IMR-90 (cell line): ENCODE results near the gene NEK9. TPM values are rescaled to one million over a fixed set of nuclear protein-coding genes. Genes with fewer than 3 reads are reported as not detected.

ENCODE experiments used
- ATAC-seq: fragments of 200-7000 bp; cut with Tn5 transposase; 2 replicates; pipeline ENCODE4 v1.9.1; 2020; ENCODE audit warnings: low read depth, mild to moderate bottlenecking, moderate library complexity
- BruUV-seq: library from RNA; stranded (reverse); fragments of 400-500 nt; replicated peaks from 2 replicates; lab custom pipeline; 2021; lab: Mats Ljungman, UMichigan
- CTCF ChIA-PET: fragments of 300-600 bp; formaldehyde crosslinking; extraction: SDS; loops from one replicate; lab custom pipeline; 2021; ENCODE audit warnings: antibody characterized with exemption; lab: Yijun Ruan, JAX
- POLR2A ChIA-PET: fragments of 300-600 bp; sonication (Branson Sonifier 250); formaldehyde crosslinking; loops from one replicate; lab custom pipeline; 2022; ENCODE audit warnings: antibody characterized with exemption; ENCODE audit not compliant: unreplicated experiment; lab: Charles Lee
- DNase-seq: peaks from one replicate; pipeline ENCODE4 v3.0.0; 2013
- H2AFZ ChIP-seq: replicated peaks from 2 replicates; pipeline ENCODE3; 2013; ENCODE audit warnings: low read length, mild to moderate bottlenecking; ENCODE audit not compliant: poor library complexity
- H2AK5ac ChIP-seq: 2 replicates; pipeline ENCODE4 v1.6.1; 2013; ENCODE audit warnings: low read depth, low read length, inconsistent platforms
- H2AK9ac ChIP-seq: replicated peaks from 2 replicates; pipeline ENCODE3; 2013; ENCODE audit warnings: mild to moderate bottlenecking, low read depth, low read length, moderate library complexity; ENCODE audit not compliant: poor library complexity
- H2BK120ac ChIP-seq: 2 replicates; pipeline ENCODE4 v1.6.1; 2013; ENCODE audit warnings: low read depth, low read length, inconsistent platforms
- H2BK15ac ChIP-seq: 3 replicates; pipeline ENCODE4 v1.6.1; 2013; ENCODE audit warnings: low read depth, low read length, inconsistent platforms
- H2BK20ac ChIP-seq: 2 replicates; pipeline ENCODE4 v1.6.1; 2013; ENCODE audit warnings: low read depth, mild to moderate bottlenecking, inconsistent platforms, low read length, moderate library complexity
- H2BK5ac ChIP-seq: 2 replicates; pipeline ENCODE4 v1.6.1; 2013; ENCODE audit warnings: mild to moderate bottlenecking, low read depth, low read length, inconsistent platforms; ENCODE audit not compliant: poor library complexity, severe bottlenecking
- H3K14ac ChIP-seq: replicated peaks from 2 replicates; pipeline ENCODE4 v1.6.1; 2013; ENCODE audit warnings: low read depth, low read length, inconsistent platforms
- H3K18ac ChIP-seq: 2 replicates; pipeline ENCODE4 v1.6.1; 2013; ENCODE audit warnings: low read depth, low read length, control low read depth
- H3K23ac ChIP-seq: 2 replicates; pipeline ENCODE4 v1.6.1; 2013; ENCODE audit warnings: low read depth, low read length, inconsistent platforms
- H3K27ac ChIP-seq: 2 replicates; pipeline ENCODE4 v1.5.1; 2013; ENCODE audit warnings: mild to moderate bottlenecking, control low read depth, low read length; ENCODE audit not compliant: insufficient read depth
- H3K27me3 ChIP-seq: 2 replicates; pipeline ENCODE4 v1.6.1; 2013; ENCODE audit warnings: low read length; ENCODE audit not compliant: control insufficient read depth, insufficient read depth
- H3K36me3 ChIP-seq: 2 replicates; pipeline ENCODE4 v1.6.1; 2013; ENCODE audit warnings: low read length, mixed read lengths; ENCODE audit not compliant: control insufficient read depth, insufficient read depth
- H3K4ac ChIP-seq: 2 replicates; pipeline ENCODE4 v1.6.1; 2013; ENCODE audit warnings: low read depth, low read length, inconsistent platforms
- H3K4me1 ChIP-seq: 2 replicates; pipeline ENCODE4 v1.6.1; 2013; ENCODE audit warnings: low read length, mixed read lengths; ENCODE audit not compliant: control insufficient read depth, insufficient read depth
- H3K4me2 ChIP-seq: 2 replicates; pipeline ENCODE4 v1.6.1; 2013; ENCODE audit warnings: low read depth, mild to moderate bottlenecking, control low read depth, low read length, moderate library complexity
- H3K4me3 ChIP-seq: 2 replicates; pipeline ENCODE4 v1.5.1; 2013; ENCODE audit warnings: low read depth, mild to moderate bottlenecking, control low read depth, low read length, moderate library complexity; ENCODE audit not compliant: insufficient read depth
- H3K56ac ChIP-seq: 2 replicates; pipeline ENCODE4 v1.6.1; 2013; ENCODE audit warnings: low read length, inconsistent platforms; ENCODE audit not compliant: insufficient read depth; ENCODE audit errors: extremely low read depth
- H3K79me1 ChIP-seq, 2 experiments: 2 replicates each; pipeline ENCODE4 v1.6.1; 2013; ENCODE audit warnings: low read length in 2 of 2, inconsistent platforms in 1 of 2, low read depth in 1 of 2
- H3K9ac ChIP-seq: 2 replicates; pipeline ENCODE4 v1.6.1; 2013; ENCODE audit warnings: low read depth, low read length, control low read depth
- H3K9me1 ChIP-seq: 2 replicates; pipeline ENCODE4 v1.6.1; 2013; ENCODE audit warnings: low read length, inconsistent platforms; ENCODE audit not compliant: insufficient read depth
- H3K9me3 ChIP-seq: 2 replicates; pipeline ENCODE4 v1.6.1; 2013; ENCODE audit warnings: low read length; ENCODE audit not compliant: control insufficient read depth, insufficient read depth
- H4K20me1 ChIP-seq: 2 replicates; pipeline ENCODE4 v1.6.1; 2013; ENCODE audit warnings: low read length, inconsistent platforms; ENCODE audit not compliant: insufficient read depth
- H4K5ac ChIP-seq: 2 replicates; pipeline ENCODE4 v1.6.1; 2013; ENCODE audit warnings: mild to moderate bottlenecking, low read depth, low read length, control low read depth
- H4K8ac ChIP-seq, 2 experiments: 2 replicates each; pipeline ENCODE4 v1.6.1; 2013; ENCODE audit warnings: low read depth in 2 of 2, low read length in 2 of 2, control low read depth in 1 of 2, inconsistent platforms in 1 of 2
- H4K91ac ChIP-seq: 2 replicates; pipeline ENCODE4 v1.6.1; 2013; ENCODE audit warnings: low read depth, low read length, inconsistent platforms; ENCODE audit not compliant: insufficient read depth
- BHLHE40 ChIP-seq: fragments of 150-350 bp; IDR thresholded peaks from 2 replicates; pipeline ENCODE4 v1.6.1; 2016; ENCODE audit warnings: mild to moderate bottlenecking, low read depth, low read length
- CEBPB ChIP-seq: IDR thresholded peaks from 2 replicates; pipeline ENCODE4 v1.6.1; 2012; ENCODE audit warnings: low read depth, low read length, improper control_type of control experiment
- CHD1 ChIP-seq: IDR thresholded peaks from 2 replicates; pipeline ENCODE4 v1.6.1; 2012; ENCODE audit warnings: low read depth, low read length, improper control_type of control experiment
- MAFK ChIP-seq: IDR thresholded peaks from 2 replicates; pipeline ENCODE4 v1.6.1; 2012; ENCODE audit warnings: low read depth, low read length, improper control_type of control experiment
- RFX5 ChIP-seq: IDR thresholded peaks from 2 replicates; pipeline ENCODE4 v1.8.0; 2012; ENCODE audit warnings: low read depth, mild to moderate bottlenecking, low read length, moderate library complexity
- SMC3 ChIP-seq: fragments of 150-350 bp; IDR thresholded peaks from 2 replicates; pipeline ENCODE4 v1.6.1; 2016; ENCODE audit warnings: low read depth, mild to moderate bottlenecking, antibody characterized with exemption, low read length, moderate library complexity
- USF2 ChIP-seq: fragments of 150-350 bp; IDR thresholded peaks from 2 replicates; pipeline ENCODE4 v1.6.1; 2017; ENCODE audit warnings: mild to moderate bottlenecking, antibody characterized with exemption, low read length, low read depth
- WGBS, 2 experiments: methylation state at CpG; one replicate each; pipeline versions ENCODE4 v1.1.5 to v1.1.7; 2013; ENCODE audit warnings: missing lambda C conversion rate in 2 of 2; ENCODE audit not compliant: insufficient read length in 1 of 2; ENCODE audit errors: extremely low coverage in 2 of 2; 5-methylcytosine and 5-hydroxymethylcytosine counted together
- dilution Hi-C: fragments of 300-500 bp; cut with HindIII; formaldehyde crosslinking; loops from one replicate; pipeline ENCODE4 v1.14.3; 2018; ENCODE audit warnings: low sequenced_read_pairs; ENCODE audit not compliant: unreplicated experiment
- in situ Hi-C: fragments of 300-500 bp; cut with MboI; formaldehyde crosslinking; loops from 3 replicates; pipeline ENCODE4 v1.14.3; 2019; ENCODE audit warnings: low sequenced_read_pairs, inconsistent platforms, mixed read lengths
- intact Hi-C: fragments of 100-400 bp; cut with micrococcal nuclease; formaldehyde crosslinking; loops from 2 replicates; pipeline ENCODE4 v1.10.0; 2022
- polyA plus RNA-seq, 3 experiments: library from polyadenylated mRNA; depleted of rRNA; stranded (reverse); fragments of >200 nt; gene quantifications; 2 replicates each; pipeline ENCODE4 v1.2.3, GENCODE V29; 2012; ENCODE audit warnings: low replicate concordance in 1 of 3
- total RNA-seq: library from RNA; depleted of rRNA; stranded (reverse); fragments of >200 nt; gene quantifications from 2 replicates; pipeline ENCODE4 v1.2.3, GENCODE V29; 2012

The NEK9 gene
- total and polyA plus RNA-seq, 2 of the 4 experiments (the other 2 are of a cell fraction) = 22.9 to 23.2 TPM

GRCh38 chr14:75126121-75126544 is 715 bp downstream of the NEK9 start:
- ATAC-seq = no peak
- in situ Hi-C loops = no loop called here

More at GRCh38 chr14:75126121-75126544, 715 bp downstream of the NEK9 start:
- peak overlapping the region; percentile 82 for H3K14ac ChIP-seq
- peak overlapping the region; percentile 84 for H3K23ac ChIP-seq
- no peak for DNase-seq
- H3K9ac ChIP-seq = peak overlapping the region; percentile 89
- H2AFZ ChIP-seq = peak overlapping the region; percentile 98
- no peaks in the 10 kb centered on the region for H4K20me1 ChIP-seq
- peak overlapping the region; percentile 100 for H4K5ac ChIP-seq
- dilution Hi-C loops = loop anchor here (25.0 kb wide), 1 partner anchor 186 kb away; no protein-coding TSS in a partner anchor
- peak overlapping the region; percentile 59; the same call in 1 of the 2 replicates for H4K91ac ChIP-seq
- peaks cover 5% of the 10 kb centered on the region; the same call in 1 of the 2 replicates for H3K4me1 ChIP-seq
- H2BK120ac ChIP-seq = peak overlapping the region; percentile 46; the same call in 1 of the 2 replicates
- H3K9me1 ChIP-seq = peaks cover 3% of the 10 kb centered on the region; the same call in 1 of the 2 replicates
- peak overlapping the region; percentile 76; the same call in 1 of the 2 replicates for H3K56ac ChIP-seq
- peak overlapping the region; percentile 21 for H2AK9ac ChIP-seq
- BruUV-seq = no TSS peak
- H3K79me1 ChIP-seq = peaks cover 24 to 38% of the 10 kb centered on the region in 2 experiments
- peak overlapping the region; percentile 95 for H3K4me2 ChIP-seq
- no peak overlapping the region for H2BK20ac ChIP-seq
- whole genome bisulfite sequencing, 2 experiments = no CpG with 5 or more reads among the region's 6 CpGs
- no peaks in the 10 kb centered on the region for H3K9me3 ChIP-seq
- peak overlapping the region; percentile 91 for H3K4me3 ChIP-seq
- ChIA-PET CTCF (interaction anchor here (1.1 kb wide), 1 partner anchor 180 kb away, joined by 10 read pairs; no protein-coding TSS in a partner anchor), POLR2A (no interaction called here)
- H3K27ac ChIP-seq = peak overlapping the region; percentile 93
- peak overlapping the region; percentile 65 for H3K18ac ChIP-seq
- TF ChIP-seq SMC3 (no peak), BHLHE40 (no peak), CHD1 (no peak), USF2 (no peak), CEBPB (no peak), MAFK (no peak), RFX5 (no peak)
- H4K8ac ChIP-seq = peak overlapping the region; percentile 97 to 100
- peak overlapping the region; percentile 82 for H2BK5ac ChIP-seq
- no peaks in the 10 kb centered on the region for H3K36me3 ChIP-seq
- no peaks in the 10 kb centered on the region for H3K27me3 ChIP-seq
- H2AK5ac ChIP-seq = peak overlapping the region; percentile 35; the same call in 1 of the 2 replicates
- intact Hi-C loops = no loop called here
- peak overlapping the region; percentile 95 for H3K4ac ChIP-seq
- no peak overlapping the region for H2BK15ac ChIP-seq
